ENCODE data around the gene CDH23. TPM values are rescaled to one million over a fixed set of nuclear protein-coding genes. Genes with fewer than 3 reads are reported as not detected.

The CDH23 gene
- total RNA-seq, 2 donors from 2014 or later, result 28.5 to 58.7 TPM

- 75 to 80% methylated on average over 5 to 7 of the region's 7 CpGs for WGBS, 2 donors
- H3K4me3 ChIP-seq, result no peak overlapping the region
- ATAC-seq (no peak), DNase-seq (no peak)
- H3K36me3 ChIP-seq (replicated peaks in 1 of 2; ENCODE audit: insufficient read depth in 1 of 2, low read depth in 2 of 2), result no peaks in the 10 kb centered on the region
- no peaks in the 10 kb centered on the region for H3K9me3 ChIP-seq
- no peak overlapping the region for H3K27ac ChIP-seq
- intact Hi-C loops (cut with DNase I), result no loop called here
- peaks cover 8% of the 10 kb centered on the region for H3K4me1 ChIP-seq
- H3K27me3 ChIP-seq, result no peaks in the 10 kb centered on the region
- TF ChIP-seq CTCF (IDR thresholded peaks at IDR 0.05) (no peak), POLR2A (IDR thresholded peaks at IDR 0.05) (no peak)
Measured at GRCh38 chr10:71719042-71719441, 322.3 kb downstream of the CDH23 start.

- H3K36me3 ChIP-seq (replicated peaks in 1 of 2; ENCODE audit: insufficient read depth in 1 of 2, low read depth in 2 of 2), result no peaks in the 10 kb centered on the region
- no peaks in the 10 kb centered on the region for H3K27me3 ChIP-seq
- no peak for ATAC-seq
- TF ChIP-seq POLR2A (IDR thresholded peaks at IDR 0.05) (no peak), CTCF (IDR thresholded peaks at IDR 0.05) (no peak)
- no peak within 1 kb of the TSS for H3K27ac ChIP-seq
- H3K9me3 ChIP-seq, result no peaks in the 10 kb centered on the region
- intact Hi-C loops (cut with DNase I), result no loop called here
- DNase-seq, result no peak
- 88 to 98% methylated on average over 8 to 14 of the region's 14 CpGs for WGBS, 2 donors
- no peak within 1 kb of the TSS for H3K4me3 ChIP-seq
- H3K4me1 ChIP-seq, result peaks cover 2% of the 10 kb centered on the region
Measured at GRCh38 chr10:71719464-71720201, 322.9 kb downstream of the CDH23 start, which contains the start of gene C10orf105. C10orf105 (minus strand) TSS chr10:71719778; CDS start chr10:71716337, 3,441 bp downstream.

GRCh38 chr10:71720288-71720687, 323.6 kb downstream of the CDH23 start:
- no peak for ATAC-seq
- TF ChIP-seq CTCF (IDR thresholded peaks at IDR 0.05), result no peak
- TF ChIP-seq POLR2A (IDR thresholded peaks at IDR 0.05), result no peak
- Histone ChIP-seq H3K4me1 (no peaks in the 10 kb centered on the region), H3K27ac (no peak overlapping the region), H3K4me3 (no peak overlapping the region), H3K36me3 (replicated peaks in 1 of 2; ENCODE audit: insufficient read depth in 1 of 2, low read depth in 2 of 2) (no peaks in the 10 kb centered on the region), H3K9me3 (no peaks in the 10 kb centered on the region), H3K27me3 (no peaks in the 10 kb centered on the region)
- 51 to 77% methylated on average over 4 of the region's 4 CpGs for WGBS, 2 donors
- intact Hi-C loops (cut with DNase I), result no loop called here
- no peak for DNase-seq

GRCh38 chr10:71721313-71721712, 324.6 kb downstream of the CDH23 start:
- ATAC-seq, result no peak
- H3K36me3 ChIP-seq (replicated peaks in 1 of 2; ENCODE audit: insufficient read depth in 1 of 2, low read depth in 2 of 2), result no peaks in the 10 kb centered on the region
- H3K27ac ChIP-seq, result no peak overlapping the region
- no peaks in the 10 kb centered on the region for H3K9me3 ChIP-seq
- TF ChIP-seq POLR2A (IDR thresholded peaks at IDR 0.05) (no peak), CTCF (IDR thresholded peaks at IDR 0.05) (no peak)
- no peak for DNase-seq
- H3K4me3 ChIP-seq, result no peak overlapping the region
- no peaks in the 10 kb centered on the region for H3K27me3 ChIP-seq
- WGBS, 2 donors, result 85 to 87% methylated on average over 6 of the region's 6 CpGs
- intact Hi-C loops (cut with DNase I), result no loop called here
- H3K4me1 ChIP-seq, result no peaks in the 10 kb centered on the region

GRCh38 chr10:71722849-71723248, 326.1 kb downstream of the CDH23 start:
- Histone ChIP-seq H3K4me1 (peaks cover 9% of the 10 kb centered on the region), H3K27me3 (no peaks in the 10 kb centered on the region), H3K4me3 (no peak overlapping the region), H3K27ac (no peak overlapping the region), H3K36me3 (replicated peaks in 1 of 2; ENCODE audit: insufficient read depth in 1 of 2, low read depth in 2 of 2) (no peaks in the 10 kb centered on the region), H3K9me3 (no peaks in the 10 kb centered on the region)
- intact Hi-C loops (cut with DNase I), result no loop called here
- DNase-seq (no peak), ATAC-seq (no peak)
- 50 to 60% methylated on average over 1 of the region's 1 CpG for WGBS, 2 donors
- no peak for TF ChIP-seq POLR2A (IDR thresholded peaks at IDR 0.05)
